Measurements from ENCODE around the gene MEF2D.

Gene MEF2D

DNA sequence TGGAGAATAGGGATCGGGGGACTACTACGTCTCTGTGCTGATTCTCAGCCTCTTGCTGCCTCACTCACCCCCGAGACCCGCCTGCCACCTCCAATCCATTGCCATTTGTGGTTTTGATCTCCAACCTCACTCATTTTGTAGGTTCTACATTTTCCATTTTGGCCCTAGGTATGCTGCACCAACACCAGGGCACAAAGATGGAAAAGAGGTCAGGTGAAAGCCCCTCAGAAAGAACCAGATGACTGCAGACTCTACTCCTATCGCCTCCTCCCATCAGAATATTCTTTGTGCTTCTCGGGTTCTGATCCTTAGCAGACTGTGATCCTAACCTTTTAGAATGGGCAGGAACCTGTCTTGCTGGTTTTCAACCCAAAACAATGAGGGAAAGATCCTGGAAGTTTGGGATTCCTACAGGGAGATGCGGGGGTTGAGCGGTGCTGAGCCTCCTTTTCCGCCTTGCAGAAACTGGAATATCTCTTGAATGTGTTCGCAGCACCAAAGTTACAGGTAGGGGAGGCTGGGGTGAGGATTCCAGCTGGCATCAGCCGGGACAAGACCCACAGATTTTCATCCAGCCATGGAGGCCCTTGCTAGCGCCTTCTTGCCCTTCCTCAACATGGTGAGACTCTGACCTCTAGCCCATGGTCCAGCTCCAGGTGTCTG, 78.5 kb downstream of the MEF2D start:
- peak; percentile 54 for DNase-seq

DNA sequence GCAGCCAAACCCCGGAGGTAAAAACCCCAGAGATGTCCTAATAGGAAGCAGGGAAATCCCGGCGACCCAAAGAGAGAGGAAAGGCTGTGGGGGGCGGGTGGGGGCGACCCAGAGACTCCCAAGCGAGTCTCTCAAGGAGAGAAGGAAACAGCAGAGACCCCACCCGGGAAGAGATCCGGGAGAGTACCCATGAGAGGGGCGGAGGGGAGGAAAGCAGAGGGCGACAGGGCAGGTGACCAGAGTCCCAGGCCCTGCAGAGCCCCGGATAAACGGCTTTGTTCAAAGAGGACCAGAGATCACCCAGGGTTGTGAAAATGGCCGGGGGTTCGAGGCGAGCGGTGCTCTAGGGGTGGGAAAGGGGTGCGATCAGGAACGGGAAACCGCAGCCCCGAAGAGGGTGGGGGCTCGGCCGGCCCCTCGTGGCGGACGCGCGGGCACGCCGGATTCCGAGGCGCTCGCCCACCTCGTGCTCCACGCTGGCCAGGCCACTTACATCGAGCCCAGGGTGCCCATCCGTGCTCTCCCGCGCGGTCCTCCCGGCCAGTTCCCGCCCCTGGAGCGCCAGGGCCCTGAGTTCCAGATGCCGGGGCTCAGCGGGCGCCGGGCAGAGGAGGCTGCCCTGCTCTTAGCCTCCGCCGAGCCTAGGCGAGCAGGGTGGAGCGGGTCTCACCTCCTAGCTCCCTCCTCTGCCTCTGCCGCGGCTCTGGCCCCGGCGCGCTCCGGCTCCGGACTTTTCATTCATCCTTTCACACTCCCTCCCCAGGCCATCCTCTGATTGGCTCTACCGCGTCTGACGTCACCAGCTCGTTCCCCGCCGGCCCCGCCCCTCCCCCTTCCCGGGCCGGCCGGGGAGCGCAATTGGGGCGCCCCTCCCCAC, 79.3 kb downstream of the MEF2D start:
- peak; percentile 96 for DNase-seq

DNA sequence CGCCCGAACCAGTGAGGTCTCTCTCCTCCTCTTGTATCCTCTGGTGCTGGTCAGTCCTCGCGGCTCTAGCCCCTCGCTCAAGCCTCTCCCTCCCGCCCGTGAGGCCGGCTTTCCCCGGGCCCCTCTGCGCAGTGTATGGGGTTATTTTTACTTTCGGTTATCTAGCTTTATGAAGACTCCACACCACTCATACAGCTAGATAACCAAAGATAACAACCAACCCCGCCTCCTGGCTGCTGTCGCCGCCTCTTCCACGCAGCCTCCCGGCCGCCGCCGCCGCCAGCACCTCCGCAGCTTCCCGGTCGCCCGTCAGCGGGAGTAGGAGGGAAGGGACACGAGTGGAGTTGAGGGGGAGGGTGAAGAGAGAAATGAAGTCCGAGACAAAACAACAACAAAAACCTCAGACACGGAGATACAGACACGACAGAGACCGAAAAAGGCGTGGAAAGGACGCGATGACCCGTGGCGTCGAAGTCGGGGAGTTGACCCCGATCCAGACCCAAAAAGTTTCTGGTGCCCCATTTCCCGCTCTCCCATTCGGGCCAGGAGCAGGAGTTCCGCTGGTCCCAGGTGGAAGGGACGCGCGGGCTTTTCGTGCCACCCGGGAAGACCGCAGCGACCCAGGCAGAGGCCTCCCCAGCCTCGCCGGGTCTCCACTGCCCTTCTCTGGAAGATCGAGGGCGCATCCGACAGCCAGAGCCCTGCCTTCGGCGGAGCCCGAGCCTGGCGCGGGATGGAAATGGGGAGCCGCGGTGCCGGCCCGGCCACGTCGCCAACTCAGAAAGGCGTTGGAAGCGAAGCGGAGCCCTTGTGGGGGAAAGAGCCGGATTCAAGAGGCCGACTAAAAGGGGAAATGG, 80.1 kb downstream of the MEF2D start:
- DNase-seq = peak; percentile 66

DNA sequence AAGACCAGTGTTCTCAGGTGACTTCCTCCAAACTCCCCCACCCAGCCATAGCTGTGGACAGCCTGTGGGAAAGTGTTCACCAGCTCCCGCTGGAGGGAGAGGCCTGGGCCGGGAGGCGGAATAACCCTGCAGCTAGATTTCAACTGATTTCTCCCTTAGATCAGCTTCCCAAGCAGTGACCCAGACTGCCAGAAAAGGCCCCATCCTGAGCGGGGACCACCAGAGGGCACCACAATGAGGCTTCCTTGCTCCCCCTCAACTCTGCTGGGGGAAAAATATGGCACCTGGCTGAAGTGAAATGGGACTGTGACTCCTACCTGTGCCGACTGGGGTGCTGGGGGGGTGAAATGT, 80.7 kb downstream of the MEF2D start:
- peak; percentile 65 for DNase-seq

DNA sequence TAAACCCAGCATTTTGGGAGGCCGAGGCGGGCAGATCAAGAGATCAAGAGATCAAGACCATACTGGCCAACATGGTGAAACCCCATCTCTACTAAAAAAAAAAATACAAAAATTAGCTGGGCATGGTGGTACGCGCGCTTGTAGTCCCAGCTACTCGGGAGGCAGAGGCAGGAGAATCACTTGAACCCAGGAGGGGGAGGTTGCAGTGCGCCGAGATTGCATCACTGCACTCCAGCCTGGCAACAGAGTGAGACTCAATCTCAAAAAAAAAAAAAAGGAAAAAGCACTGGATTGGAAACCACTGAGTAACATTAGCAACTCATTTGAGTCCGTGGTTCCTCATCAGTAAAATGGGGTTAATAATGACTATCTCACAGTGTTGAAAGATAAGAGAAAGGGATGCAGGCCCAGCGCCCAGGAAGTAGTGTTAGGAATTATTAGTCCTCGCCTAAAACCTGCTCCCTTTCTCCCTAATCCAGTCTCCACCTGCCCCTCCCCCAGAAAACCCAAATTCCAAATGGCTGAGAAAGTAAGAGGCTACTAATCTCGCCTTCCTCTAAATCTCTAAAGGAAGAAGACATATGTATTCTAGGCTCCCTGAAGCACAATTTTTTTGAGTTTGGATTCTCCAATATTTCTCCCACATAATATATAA, 82.0 kb downstream of the MEF2D start:
- DNase-seq = no peak

DNA sequence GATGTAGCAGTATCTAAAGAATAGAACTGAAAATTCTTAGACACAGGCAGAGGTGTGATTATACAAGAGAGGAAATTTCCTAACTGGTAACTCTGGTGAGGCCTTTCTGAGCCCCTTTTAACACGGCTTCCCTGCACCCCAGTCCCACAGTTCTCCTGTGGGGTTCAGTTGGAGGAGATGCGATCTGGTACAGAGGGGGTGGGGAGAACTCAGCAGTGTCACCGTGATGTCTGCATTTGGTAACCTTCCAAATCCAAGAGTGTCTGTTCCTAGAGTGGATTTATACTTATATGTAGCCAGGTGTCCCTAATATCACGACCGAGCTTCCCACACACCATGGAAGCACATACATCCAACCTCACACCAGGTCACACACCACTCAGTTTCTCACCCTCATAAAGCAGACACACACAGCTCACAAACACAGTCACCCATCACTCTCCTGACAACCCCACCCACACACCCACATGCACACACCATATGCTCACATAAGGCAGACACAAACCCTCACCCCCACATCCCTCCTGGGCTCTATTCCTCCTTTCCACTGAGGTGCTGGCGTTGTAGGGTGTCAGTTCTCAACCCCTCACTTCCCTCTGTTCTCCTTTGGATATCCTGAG, 83.1 kb downstream of the MEF2D start:
- no peak for DNase-seq

DNA sequence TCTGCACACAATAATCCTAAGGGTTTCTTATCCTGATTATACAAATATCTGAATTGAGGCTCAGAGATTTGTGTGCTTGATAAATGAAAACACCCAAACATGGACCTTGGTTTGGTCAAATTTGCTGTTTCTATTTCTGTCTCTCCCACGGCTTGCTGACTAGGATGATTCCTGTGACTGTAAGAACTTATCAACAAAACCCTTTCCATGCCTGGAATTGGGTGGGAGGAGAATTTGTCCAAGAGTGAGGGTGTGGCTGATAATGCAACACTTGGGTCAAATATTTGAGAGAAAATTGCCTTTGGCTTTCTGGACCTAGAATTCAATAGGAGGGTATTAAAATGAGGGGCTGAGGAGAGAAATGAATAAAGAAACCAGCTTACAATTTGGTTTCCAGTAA, 83.6 kb downstream of the MEF2D start:
- no peak for DNase-seq

DNA sequence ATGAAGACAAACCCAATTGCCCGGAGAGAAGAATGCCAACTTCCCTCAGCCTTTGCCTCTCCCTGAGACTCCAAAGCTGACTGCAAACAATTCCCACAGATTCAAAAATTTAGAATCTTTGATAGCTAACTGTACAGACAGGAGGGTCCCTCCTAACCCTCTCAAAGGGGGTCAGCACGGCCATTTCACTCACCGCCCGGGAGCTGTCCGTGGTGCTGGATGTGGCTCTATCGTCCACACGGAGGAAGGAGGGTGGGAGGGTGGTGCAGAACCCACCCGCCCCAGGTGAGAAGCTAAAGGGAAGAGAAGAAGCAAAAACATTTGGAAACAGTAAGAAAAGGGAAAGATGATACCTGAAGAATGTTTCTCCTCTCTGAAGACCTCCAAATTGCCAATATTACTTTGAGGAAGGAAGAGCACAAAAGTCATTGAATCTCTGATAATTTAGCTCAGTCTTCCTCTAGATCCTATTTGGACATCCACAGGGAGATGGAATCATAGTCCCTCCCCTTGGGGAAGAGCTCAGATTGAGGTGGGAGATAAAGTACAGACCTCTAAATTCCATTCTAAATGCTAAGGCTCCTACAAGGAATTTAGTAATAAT, 86.0 kb downstream of the MEF2D start:
- no peak for DNase-seq
